ENCODE data around the gene SLC41A2.

The SLC41A2 gene

DNA sequence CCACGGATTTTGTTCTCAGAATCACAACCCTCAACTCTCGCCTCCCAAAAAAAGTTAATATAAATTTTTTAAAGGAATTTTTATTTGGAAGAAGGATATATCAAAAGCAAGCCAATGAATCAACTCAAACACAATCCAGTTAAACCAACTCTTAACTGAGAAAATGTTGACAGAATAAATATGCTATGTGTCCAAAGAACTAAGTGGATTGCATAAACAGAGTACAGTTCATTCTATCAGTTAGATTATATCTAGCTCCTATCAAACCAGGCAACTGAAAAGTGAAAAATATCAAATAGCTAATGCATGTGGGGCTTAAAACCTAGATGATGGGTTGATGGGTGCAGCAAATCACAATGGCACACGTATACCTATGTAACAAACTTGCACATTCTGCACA is 16.6 kb downstream of the SLC41A2 start:
- no peaks in the 10 kb centered on the region for H3K9me3 ChIP-seq (ENCODE audit: severe bottlenecking)
- TF ChIP-seq, protein P1, sequence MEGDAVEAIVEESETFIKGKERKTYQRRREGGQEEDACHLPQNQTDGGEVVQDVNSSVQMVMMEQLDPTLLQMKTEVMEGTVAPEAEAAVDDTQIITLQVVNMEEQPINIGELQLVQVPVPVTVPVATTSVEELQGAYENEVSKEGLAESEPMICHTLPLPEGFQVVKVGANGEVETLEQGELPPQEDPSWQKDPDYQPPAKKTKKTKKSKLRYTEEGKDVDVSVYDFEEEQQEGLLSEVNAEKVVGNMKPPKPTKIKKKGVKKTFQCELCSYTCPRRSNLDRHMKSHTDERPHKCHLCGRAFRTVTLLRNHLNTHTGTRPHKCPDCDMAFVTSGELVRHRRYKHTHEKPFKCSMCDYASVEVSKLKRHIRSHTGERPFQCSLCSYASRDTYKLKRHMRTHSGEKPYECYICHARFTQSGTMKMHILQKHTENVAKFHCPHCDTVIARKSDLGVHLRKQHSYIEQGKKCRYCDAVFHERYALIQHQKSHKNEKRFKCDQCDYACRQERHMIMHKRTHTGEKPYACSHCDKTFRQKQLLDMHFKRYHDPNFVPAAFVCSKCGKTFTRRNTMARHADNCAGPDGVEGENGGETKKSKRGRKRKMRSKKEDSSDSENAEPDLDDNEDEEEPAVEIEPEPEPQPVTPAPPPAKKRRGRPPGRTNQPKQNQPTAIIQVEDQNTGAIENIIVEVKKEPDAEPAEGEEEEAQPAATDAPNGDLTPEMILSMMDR (IDR thresholded peaks at IDR 0.05; ENCODE audit: poor library complexity, severe bottlenecking): no peak
- DNase-seq (ENCODE audit: low spot score) (no peak), ATAC-seq (ENCODE audit: low read depth) (no peak)
- no peak overlapping the region for H3K4me3 ChIP-seq (ENCODE audit: severe bottlenecking)
- no peaks in the 10 kb centered on the region for H3K27me3 ChIP-seq (ENCODE audit: insufficient read depth, poor library complexity, severe bottlenecking)
- H3K4me1 ChIP-seq (ENCODE audit: insufficient read depth, poor library complexity, severe bottlenecking): no peaks in the 10 kb centered on the region
- H3K27ac ChIP-seq (ENCODE audit: poor library complexity, severe bottlenecking): no peak overlapping the region
- H3K36me3 ChIP-seq (ENCODE audit: low read depth): no peaks in the 10 kb centered on the region

DNA sequence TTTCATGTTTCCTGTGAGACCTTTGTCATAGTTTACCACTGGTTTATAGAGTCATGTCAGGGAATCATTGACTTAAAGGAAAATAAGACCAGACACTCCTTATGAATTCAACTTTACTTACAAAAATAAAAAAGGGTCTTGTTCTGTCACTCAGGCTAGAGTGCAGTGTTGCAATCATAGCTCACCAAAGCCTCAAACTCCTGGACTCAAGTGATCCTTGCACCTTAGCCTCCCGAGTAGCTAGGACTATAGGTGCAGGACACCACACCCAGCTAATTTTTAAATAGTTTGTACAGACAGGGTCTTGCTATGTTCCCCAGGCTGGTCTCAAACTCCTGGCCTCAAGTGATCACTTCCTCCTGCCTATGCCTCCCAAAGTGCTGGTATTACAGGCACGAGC is 19.0 kb downstream of the SLC41A2 start:
- DNase-seq (ENCODE audit: low spot score): no peak
- H3K4me3 ChIP-seq (ENCODE audit: severe bottlenecking): no peak overlapping the region
- no peaks in the 10 kb centered on the region for H3K4me1 ChIP-seq (ENCODE audit: insufficient read depth, poor library complexity, severe bottlenecking)
- H3K9me3 ChIP-seq (ENCODE audit: severe bottlenecking): no peaks in the 10 kb centered on the region
- TF ChIP-seq, protein P1 (IDR thresholded peaks at IDR 0.05; ENCODE audit: poor library complexity, severe bottlenecking): no peak
- H3K27ac ChIP-seq (ENCODE audit: poor library complexity, severe bottlenecking): no peak overlapping the region
- no peaks in the 10 kb centered on the region for H3K27me3 ChIP-seq (ENCODE audit: insufficient read depth, poor library complexity, severe bottlenecking)
- no peak for ATAC-seq (ENCODE audit: low read depth)
- no peaks in the 10 kb centered on the region for H3K36me3 ChIP-seq (ENCODE audit: low read depth)

DNA sequence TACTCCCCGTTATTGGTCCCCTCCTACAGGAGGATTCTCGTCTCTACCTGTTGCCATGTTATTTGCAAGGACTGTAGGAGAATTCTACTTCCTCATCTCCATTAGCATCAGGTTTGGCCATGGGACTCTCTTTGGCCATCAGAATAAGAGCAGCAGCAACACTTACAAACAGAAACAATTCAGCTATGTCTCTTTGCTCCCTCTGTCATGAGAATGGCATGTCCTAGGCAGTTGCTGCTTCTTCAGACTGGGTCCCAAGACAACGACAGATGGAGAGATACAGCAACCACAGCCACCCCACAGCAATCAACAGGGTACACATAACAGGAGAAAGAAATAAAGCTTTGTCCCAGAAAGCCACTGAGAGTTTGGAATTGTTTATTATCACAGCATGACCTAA is 19.7 kb downstream of the SLC41A2 start:
- TF ChIP-seq, protein P1 (IDR thresholded peaks at IDR 0.05; ENCODE audit: poor library complexity, severe bottlenecking): no peak
- Histone ChIP-seq H3K4me3 (ENCODE audit: severe bottlenecking) (no peak overlapping the region), H3K4me1 (ENCODE audit: insufficient read depth, poor library complexity, severe bottlenecking) (no peaks in the 10 kb centered on the region), H3K27me3 (ENCODE audit: insufficient read depth, poor library complexity, severe bottlenecking) (no peaks in the 10 kb centered on the region), H3K9me3 (ENCODE audit: severe bottlenecking) (no peaks in the 10 kb centered on the region), H3K36me3 (ENCODE audit: low read depth) (no peaks in the 10 kb centered on the region), H3K27ac (ENCODE audit: poor library complexity, severe bottlenecking) (no peak overlapping the region)
- ATAC-seq (ENCODE audit: low read depth) (no peak), DNase-seq (ENCODE audit: low spot score) (no peak)

DNA sequence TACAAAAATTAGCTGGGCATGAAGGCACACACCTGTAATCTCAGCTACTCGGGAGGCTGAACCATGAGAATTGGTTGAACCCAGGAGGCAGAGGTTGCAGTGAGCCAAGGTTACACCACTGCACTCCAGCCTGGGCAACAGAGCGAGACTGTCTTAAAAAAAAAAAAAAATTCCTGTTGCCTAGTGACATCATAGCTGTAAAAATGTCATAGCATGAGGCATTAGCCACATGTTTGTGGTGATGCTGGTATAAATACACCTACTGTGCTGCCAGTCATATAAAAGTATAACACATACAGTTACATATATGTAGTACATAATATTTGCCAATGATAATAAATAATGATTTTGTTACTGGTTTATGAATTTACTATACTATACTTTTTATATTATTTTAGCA is 22.2 kb downstream of the SLC41A2 start:
- ATAC-seq (ENCODE audit: low read depth): no peak

DNA sequence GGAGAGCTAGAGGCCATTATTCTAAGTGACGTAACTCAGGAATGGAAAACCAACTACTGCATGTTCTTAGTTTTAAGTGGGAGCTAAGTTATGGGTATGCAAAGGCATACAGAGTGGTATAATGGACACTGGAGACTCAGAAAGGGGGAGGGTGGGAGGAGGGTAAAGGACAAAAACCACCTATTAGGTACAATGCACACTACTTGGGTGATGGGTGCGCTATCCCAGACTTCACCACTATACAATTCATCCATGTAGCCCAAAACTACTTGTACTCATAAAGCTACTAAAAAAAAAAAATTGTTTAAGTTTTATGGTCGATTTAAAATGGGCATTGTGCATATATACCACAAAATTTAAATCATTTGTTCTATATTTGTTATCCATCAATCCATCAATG is 24.3 kb downstream of the SLC41A2 start:
- H3K36me3 ChIP-seq (ENCODE audit: low read depth): no peaks in the 10 kb centered on the region
- H3K27me3 ChIP-seq (ENCODE audit: insufficient read depth, poor library complexity, severe bottlenecking): no peaks in the 10 kb centered on the region
- ATAC-seq (ENCODE audit: low read depth): no peak
- H3K27ac ChIP-seq (ENCODE audit: poor library complexity, severe bottlenecking): no peak overlapping the region
- no peaks in the 10 kb centered on the region for H3K9me3 ChIP-seq (ENCODE audit: severe bottlenecking)
- TF ChIP-seq, protein P1 (IDR thresholded peaks at IDR 0.05; ENCODE audit: poor library complexity, severe bottlenecking): no peak
- H3K4me1 ChIP-seq (ENCODE audit: insufficient read depth, poor library complexity, severe bottlenecking): no peaks in the 10 kb centered on the region
- no peak overlapping the region for H3K4me3 ChIP-seq (ENCODE audit: severe bottlenecking)
- DNase-seq (ENCODE audit: low spot score): no peak

More for the DNA sequence above, 22.2 kb downstream of the SLC41A2 start:
- H3K27ac ChIP-seq (ENCODE audit: poor library complexity, severe bottlenecking): no peak overlapping the region
- no peaks in the 10 kb centered on the region for H3K9me3 ChIP-seq (ENCODE audit: severe bottlenecking)
- no peaks in the 10 kb centered on the region for H3K36me3 ChIP-seq (ENCODE audit: low read depth)
- H3K4me1 ChIP-seq (ENCODE audit: insufficient read depth, poor library complexity, severe bottlenecking): no peaks in the 10 kb centered on the region
- no peak overlapping the region for H3K4me3 ChIP-seq (ENCODE audit: severe bottlenecking)
- TF ChIP-seq, protein P1 (IDR thresholded peaks at IDR 0.05; ENCODE audit: poor library complexity, severe bottlenecking): no peak
- no peak for DNase-seq (ENCODE audit: low spot score)
- H3K27me3 ChIP-seq (ENCODE audit: insufficient read depth, poor library complexity, severe bottlenecking): no peaks in the 10 kb centered on the region

All from RWPE2 (cell line).